Stromal cell of bone marrow (primary cell): Measurements from ENCODE around the gene DNER.

Experiments used
- DNase-seq: peaks from one replicate; pipeline ENCODE4 v3.0.0-alpha.2; 2012; ENCODE audit warnings: low read depth

Gene DNER

DNA sequence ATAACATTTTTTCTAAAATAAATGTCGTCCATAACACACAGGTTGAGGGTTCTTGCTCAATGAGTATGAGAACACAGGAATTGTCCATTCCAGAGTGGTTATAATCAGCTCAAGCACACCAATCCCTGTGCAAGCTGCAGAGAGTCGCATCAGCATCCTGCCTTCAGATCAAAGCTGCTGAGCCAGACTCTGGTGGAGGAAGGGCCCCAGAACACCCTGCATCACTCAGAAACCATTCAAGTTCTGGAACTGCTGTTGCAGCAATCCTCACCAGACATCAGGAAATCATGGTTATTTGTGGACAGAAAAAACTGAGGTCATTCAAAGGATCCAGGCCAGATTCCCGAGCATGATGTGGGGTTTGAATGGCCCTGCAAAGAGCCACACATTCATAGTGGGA lies 44.5 kb downstream of the DNER start:
- DNase-seq: no peak

DNA sequence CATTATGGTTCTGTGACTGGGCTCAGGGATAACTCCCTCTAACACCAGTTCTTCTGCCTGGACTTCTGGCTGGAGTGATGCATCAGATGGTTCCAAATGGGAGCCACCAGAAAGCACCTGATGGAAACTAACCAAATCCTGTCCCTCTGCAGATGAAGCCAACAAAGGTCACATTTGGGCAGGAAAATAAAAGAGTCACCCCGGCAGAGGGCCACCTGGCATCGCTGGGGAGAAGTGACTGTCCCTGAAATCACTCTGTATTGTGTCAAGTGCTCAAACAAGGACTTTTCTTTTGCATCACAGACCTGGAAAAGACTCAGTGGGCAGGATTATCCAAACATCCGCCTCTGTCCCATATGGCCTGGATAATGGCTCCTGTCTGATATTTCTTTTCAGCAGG lies 47.5 kb downstream of the DNER start:
- no peak for DNase-seq

- DNase-seq: no peak
Measured at GRCh38 chr2:229665158-229665557, 49.2 kb downstream of the DNER start.

DNA sequence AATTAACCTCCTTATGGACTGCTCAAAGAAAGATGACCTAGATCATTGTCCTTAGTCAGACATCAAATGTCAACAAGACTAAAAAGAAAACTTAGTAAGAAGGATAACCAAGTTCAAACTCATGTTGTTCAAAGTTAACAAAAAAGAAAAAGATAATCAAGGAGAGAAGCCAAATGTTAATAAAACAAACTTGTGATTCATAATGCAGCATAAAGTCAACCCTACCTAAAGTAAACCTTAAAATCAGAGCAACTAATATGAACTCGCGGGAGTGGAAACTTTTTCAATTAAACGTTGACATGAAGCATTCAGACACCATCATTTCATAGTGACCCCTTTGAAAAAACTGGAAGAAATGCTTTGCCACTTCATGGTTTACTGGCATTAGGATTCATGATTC lies 52.9 kb downstream of the DNER start:
- DNase-seq: no peak

DNA sequence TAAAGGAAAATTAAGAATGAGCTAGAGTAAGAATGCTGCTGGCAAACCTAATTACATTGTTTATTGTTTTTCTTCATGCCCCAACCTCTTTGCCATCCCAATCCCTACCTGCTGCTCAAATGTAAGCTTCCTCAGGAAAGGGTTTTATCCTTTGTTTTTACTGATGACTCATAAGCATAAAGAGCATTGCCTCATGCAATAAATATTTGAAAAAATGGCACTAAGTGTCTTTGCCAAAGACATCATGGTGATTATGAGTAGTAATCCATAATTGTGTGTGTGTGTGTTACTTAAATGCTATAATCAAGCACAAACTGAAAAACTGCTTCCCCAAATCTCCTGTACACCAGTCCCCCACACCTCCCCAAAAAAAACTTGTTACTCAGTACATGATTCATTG lies 53.4 kb downstream of the DNER start:
- DNase-seq: no peak

- no peak for DNase-seq
Measured at GRCh38 chr2:229660391-229660790, 54.0 kb downstream of the DNER start.

DNA sequence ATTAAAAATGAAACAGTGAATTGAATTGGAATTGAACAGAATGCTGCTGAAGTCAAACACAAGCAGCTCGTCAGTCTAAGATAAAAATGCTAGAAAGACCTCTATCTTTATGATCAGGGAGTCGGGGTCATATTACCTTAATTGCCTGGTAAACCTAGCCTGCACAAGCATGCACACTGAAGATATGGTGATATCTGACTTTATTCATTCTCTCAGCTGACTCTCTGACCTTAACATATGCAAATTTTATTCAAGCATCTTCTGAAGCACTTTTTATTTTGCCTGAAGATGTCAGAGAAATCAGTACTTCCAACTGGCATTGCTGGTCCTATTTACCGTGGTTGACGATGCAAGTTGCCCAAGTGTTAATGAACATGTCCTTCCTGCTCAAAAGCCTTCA lies 56.4 kb downstream of the DNER start:
- no peak for DNase-seq

GRCh38 chr2:229654437-229654836 lies 59.9 kb downstream of the DNER start:
- DNase-seq: no peak

DNA sequence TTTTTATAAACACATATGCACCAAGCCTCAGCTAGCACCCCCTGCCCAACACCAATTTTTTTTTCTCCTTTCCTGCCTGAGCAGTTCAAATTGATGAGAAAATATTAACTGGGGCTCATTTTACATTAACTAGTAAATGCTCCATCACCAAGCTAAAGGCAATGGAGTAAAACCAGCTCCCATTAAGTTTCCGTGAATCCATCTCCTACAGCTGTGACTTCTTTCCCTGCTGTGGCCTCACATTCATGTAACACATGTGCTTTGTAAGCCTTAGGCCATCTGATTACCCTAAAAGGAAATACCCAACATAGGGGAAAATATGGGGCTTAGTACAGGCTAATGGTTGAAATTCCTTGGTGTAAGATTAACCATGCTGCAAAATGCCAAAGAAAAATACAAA lies 60.8 kb downstream of the DNER start:
- DNase-seq: no peak

DNA sequence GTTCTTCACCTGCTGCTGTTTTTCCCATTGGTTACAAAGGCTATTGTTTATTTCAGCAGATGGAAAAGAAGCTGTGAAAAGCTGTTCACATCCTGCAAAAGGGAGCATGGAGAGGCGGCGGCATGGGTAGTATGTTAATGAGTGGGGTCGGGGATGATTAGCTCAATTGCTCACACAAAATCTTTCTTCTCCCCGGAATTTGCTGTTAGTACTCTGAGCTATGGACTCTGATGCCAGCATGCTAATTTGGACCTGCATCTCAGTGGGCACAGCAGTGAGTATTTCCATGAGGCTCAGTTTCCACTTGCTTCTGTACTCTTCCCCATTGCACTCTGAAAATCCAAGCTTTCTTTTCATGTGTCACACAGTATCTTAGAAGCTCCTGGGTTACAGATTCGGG lies 61.6 kb downstream of the DNER start:
- no peak for DNase-seq

DNA sequence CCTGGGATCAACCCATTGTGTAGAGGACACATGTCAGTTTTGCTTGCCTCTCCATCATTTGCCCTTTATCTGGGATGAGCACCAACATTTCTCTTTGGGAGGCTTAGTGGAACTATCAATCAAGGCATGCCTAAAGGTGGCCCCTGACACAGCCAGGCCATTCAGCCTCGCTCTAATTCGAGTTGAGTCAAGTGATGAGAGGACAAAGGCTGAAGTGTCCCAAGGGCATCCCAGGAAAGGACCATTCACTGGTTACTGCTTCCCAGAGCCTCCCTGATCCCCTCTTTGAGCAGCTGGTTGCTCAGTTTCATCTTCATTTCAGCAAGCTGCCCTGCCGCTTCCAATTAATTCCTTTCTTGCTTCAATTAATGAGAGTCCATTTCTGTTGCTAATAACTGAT lies 63.5 kb downstream of the DNER start:
- DNase-seq: no peak

DNA sequence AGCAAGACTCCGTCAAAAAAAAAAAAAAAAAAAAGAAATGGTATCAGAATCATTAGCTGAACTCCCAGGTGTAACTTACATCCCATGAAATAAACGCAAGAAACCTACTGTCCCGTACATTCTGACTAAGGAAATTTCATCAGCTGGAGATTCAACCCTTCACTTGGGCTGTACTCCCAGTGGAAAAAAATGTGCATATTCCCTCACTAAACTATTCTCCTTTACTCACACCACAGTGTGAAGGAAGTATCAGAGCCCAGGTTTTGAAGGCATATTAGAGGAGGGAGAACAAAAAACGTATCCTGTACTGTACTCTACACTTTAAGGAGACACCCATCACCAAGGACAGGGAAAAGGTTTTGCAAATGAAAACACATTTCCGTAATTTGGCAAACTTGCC lies 64.3 kb downstream of the DNER start:
- no peak for DNase-seq

- DNase-seq: no peak
Measured at GRCh38 chr2:229646186-229646723, 68.1 kb downstream of the DNER start.

DNA sequence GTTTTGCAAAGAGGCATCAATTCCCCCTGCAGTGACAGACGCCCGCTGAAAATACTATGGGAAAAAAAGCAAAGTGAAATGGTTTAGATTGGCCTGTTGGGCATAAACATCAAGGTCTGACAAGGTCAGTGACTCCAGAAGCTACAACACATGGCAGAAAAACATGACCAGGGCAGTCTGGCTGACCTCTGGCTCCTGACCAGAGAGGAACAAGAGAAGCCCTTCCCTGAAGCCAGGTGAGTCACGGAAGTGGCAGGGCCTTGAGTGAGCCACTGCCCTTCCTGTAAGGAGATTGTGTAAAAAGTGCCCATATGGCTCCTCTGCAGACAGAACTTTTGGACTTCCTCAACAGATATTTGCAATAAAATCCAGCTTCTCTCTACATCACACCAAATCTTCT lies 72.0 kb downstream of the DNER start:
- no peak for DNase-seq

DNA sequence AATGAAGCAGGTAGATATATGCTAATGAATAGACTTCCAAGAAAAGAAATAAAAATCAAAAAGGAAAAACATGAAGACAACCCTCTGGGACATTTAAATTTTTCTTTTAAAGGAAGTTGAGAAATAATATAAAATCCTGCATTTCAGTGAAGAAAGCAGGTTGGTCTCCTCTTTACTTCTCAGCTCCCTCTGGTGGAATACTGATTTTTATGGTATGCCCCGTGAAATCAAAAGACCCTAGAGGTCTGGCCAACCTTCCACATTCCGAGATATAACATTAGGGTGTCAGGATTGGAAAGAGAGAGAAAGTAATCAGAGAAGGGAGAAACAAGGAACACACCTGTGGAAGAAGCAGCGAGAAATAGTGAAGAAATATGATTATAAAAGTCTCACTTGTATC lies 72.7 kb downstream of the DNER start:
- no peak for DNase-seq

DNA sequence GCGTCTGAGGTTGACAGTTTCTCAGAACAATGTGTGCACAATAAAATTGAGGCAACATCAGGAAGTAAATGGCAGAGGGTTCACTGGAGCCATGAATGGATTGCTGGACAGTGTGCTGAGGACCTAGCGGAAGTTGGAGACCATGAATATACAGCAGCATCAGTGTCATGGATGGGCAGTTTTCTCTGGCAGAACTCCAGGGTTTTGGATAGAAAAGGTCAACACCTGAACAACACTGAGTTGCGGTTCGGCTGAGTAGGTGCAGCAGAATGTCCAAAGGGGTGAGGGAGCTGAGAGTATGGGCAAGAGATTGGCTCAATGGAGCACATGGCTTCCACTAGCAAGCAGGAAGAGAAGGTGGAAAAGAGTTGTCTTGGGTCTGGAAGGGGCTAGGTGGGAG lies 73.7 kb downstream of the DNER start:
- no peak for DNase-seq

GRCh38 chr2:229636571-229636970 lies 77.8 kb downstream of the DNER start:
- DNase-seq: no peak

DNA sequence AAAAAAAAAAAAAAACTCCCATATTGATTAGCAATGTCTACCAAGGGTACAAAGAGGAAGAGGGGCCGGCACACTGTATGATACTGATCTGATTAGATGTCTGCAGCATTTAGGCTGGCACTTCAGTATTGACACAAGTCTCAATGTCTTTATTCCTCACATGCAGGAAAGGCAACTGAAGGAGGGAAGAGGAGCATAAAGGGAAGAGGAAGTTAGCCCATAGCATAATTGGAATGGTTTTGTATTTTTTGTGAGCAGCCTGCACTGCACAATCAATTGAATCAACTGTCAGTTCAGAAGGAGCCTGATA lies 79.0 kb downstream of the DNER start:
- DNase-seq: no peak

- DNase-seq: no peak
Measured at GRCh38 chr2:229634601-229635370, 79.6 kb downstream of the DNER start.

DNA sequence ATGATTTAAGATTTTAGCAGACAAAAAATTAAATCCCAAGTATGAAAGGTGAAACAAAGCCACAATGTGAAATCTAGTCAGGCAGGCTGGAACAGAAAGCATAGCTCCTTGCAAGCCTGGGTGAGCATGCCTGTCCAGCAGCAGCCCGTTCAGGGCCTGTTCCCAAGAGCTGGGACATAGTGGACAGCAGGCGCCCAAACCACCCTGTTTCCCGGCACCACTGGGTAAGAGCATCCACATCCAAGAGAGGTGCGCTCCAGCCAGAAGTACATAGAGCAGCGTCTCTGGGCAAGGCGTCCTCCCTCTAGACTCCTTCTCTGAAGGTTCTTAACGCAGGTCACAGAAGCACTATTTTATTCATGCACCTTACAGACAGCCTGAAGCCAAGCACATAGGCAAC lies 80.8 kb downstream of the DNER start:
- no peak for DNase-seq

- no peak for DNase-seq
Measured at GRCh38 chr2:229629039-229629438, 85.3 kb downstream of the DNER start.

- DNase-seq: no peak
Measured at GRCh38 chr2:229627728-229628127, 86.6 kb downstream of the DNER start.

DNA sequence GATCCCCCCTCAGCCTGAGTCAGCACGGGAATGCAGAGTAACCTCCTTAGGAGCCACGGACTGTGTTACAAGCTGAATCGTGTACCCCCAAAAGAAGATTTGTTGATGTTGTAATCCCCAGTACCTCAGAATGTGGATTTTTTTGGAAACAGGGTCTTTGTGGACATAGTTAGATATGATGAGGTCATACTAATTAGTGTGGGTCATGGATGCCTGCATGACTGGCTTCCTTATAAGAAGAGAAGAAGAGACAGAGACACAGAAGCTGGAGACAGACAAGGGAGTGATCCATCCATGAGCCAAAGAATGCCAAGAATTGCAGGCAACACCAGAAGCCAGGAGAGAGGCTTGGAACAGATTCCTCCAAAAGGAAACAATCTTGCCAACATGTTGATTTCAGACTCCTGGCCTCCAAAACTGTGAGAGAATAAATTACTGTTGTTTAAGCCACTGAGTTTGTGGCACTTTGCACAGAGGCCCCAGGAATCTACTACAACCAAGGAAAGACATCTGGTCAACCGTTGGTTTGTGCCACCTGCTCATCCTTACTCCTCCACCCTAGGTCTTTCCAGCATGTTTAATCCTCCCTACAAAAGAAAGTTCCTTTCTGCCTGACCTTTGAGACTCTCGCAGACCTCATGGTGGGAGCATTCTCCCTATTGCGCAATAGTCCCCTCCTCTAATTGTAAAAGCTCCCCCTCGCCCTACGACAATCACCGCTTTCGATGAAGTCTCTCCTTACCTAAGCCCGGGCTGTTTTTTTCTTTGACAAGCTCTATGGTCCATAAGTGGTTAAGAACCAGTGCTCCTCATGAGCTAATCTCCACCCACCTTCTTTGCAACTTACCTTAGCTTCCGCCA lies 91.6 kb downstream of the DNER start:
- no peak for DNase-seq

DNA sequence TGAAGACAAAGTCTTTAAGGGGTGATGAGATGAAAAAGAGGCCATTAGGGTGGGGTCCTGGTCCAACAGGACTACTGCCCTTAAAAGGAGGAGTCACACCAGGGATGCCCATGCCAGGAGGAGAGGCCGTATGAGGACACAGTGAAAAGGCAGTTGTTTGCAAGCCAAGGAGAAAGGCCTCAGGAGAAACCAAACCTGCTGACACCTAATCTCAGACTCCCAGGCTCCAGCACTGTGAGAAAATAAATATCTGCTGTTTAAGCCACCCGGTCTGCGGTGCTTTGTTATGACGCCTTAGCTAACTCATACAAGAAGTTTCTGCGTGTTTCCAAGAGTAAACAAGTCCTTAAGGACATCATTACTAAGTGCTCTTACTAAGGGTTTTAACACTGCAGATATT lies 93.6 kb downstream of the DNER start:
- no peak for DNase-seq
